GM19238 (cell line): ENCODE results near the gene SIGLEC12.
"Not testable (repeated sequence)": the region's sequence is repeated elsewhere in the genome, so short reads cannot be mapped to it uniquely, and the experiment has no call there.

Experiments used
- DNase-seq: peaks from one replicate; pipeline ENCODE4 v3.0.0; 2011; ENCODE audit warnings: low spot score; ENCODE audit not compliant: insufficient read length

The SIGLEC12 gene

DNA sequence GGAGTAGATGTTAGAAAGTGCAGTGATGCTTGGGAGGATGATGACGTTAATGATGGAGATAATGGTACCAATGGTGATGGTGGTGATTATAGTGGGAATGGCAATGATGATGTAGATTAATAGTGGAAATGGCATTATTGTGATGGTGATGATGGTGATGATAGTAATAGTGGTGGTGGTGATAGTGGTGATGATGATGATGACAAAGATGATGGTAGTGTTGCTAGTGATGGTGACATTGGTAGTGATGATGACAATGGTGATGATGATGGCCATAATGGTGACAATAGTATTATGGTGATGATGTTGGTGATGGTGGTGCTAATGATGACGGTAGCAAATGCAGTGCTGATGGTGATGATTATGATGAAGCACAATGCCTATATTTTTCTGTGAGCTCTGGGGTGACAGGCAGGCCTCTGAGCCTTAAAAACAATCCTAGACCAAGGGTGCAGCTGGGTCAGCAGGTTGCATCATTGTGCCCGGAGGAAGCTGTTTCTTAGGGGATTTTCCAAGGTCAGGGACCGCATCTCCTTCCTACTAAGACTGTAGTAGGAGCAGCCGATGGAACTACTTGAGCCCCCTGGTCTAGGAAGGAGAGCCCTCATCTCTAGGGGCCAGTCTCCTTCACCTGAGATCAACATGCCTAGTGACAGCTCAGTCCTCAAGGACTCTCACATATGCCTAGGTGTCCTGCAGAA, 15.5 kb downstream of the SIGLEC12 start:
- DNase-seq = no peak

DNA sequence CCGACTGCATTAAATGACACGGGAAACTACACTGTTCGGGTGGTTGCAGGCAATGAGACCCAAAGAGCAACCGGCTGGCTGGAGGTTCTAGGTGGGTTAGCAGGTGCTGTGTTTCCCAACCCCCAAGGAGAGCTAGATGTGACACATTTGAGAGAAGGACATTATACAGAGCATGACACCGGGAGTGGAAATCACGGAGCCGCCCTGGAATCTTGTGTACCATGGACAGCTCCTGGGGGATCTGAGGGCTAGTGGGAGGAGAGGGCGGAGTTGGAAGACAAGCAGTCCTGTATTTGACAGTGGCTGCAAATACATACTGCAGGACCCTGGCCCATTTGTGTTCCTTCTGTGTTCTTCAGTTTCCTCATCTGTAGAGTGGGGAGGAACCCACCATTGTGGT, 21.0 kb downstream of the SIGLEC12 start:
- no peak for DNase-seq

DNA sequence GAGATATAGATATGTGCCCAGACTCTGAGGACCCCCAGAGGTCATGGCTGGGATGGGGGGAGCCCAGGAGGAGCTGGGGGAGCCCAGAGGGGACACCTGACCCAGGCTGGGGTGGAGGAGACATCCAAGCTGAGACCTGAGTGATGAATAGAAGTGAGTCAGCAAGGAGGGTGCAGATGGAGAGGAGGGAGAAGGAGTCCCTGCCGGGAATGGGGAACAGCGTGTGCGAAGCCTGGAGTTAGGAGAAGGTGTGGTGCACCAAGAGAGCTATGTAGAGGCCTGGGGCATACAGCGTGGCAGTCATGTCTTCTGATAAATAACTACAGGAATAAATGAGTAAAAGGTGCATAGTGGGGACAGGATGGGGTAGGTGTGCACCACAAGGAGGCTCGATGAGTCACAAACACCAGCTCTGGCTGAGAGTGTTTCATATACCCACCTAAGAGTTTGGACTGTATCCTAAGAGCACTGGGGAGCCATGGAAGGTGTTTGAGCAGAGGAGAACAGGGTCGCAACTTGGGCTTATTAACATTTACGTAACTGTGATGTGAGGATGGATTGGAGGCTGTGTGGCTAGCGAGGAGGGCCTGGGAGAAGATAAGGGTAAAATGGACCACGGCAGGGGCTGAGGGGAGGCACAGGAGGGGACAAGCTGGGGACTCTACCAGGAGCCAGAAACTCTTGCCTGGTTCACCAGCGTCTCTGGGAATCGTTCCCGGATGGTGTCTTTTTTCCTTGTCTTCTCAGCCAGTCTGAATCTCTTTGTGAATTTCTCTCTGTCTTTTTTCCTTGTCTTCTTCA, 21.9 kb downstream of the SIGLEC12 start:
- no peak for DNase-seq

DNA sequence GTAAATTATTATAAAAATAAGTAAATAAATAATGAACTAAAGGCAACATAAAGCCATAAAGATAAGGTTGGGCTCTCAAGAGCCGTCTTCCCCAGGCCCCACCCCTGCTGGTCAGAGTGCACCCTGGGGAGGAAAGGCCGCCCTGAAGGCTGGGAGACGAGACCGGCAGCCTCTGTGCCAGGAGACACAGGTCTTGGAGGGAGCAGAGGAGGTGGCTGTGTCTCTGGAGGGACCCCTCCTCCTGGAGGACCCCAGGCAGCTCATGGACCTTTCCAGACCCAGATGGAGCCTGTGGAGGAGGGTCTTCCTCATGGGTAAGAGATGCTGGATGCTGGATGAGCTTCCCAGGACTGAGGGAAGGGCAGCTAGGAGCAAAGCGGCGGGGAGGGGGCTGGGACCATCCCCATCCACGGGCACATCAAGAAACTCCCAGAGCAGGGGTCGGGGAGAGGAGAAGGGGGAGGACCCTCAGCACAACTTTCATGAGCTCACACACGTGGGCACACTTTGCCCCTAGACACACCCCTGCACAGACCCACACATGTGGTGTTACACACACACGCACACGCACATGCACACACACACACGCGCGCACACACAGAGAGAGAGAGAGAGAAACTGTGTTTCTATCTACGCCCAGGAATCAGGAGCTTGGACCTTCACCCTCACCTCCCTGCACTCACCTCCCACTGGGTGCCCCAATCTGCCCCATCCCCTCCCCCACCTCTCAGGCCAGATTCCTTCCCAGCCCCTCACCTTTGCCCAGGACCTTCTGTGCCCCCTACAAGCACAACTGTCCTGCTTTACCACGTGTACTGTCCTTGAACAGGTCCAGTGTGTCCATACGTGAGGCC, 23.0 kb downstream of the SIGLEC12 start, which contains the start of gene CEACAM18:
TSS of gene CEACAM18 (plus strand) at position 159 of the 854 bp plus-strand sequence.
- no peak for DNase-seq

DNA sequence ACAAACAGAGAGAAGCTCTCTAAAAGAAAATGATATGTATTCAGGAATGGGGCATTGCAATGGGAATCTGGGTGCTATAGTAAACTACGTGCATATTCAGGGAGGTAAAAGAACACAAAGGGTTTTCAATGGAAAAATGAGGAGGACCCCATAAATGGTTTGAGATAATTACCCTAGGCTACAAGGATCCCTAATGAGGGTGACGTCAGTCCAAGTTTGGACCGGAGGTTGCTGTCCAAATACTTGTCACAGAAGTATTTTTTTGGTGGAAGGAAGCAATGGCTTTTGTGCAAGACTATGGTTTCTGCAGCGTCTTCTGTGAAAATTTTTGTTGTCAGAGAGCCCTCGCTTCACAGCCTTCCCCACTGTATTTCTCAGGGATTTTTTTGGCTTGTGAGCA, 24.3 kb downstream of the SIGLEC12 start:
- DNase-seq = no peak

DNA sequence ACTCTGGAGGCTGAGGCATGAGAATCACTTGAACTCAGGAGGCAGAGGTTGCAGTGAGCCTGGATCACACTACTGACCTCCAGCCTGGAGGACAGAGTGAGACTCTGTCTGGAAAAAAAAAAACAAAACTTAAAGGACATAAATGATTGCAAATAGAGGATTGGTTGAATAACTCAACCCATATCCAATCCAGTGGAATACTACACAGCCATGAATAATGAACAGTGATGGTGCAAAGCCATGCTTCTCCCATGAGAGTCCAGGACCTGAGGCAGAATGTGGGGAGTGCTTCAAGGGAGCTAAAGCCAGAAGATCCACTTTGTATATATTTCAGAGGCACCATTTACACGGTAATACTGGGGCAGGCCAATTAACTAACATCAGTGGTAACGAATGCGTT, 25.4 kb downstream of the SIGLEC12 start:
- no peak for DNase-seq

DNA sequence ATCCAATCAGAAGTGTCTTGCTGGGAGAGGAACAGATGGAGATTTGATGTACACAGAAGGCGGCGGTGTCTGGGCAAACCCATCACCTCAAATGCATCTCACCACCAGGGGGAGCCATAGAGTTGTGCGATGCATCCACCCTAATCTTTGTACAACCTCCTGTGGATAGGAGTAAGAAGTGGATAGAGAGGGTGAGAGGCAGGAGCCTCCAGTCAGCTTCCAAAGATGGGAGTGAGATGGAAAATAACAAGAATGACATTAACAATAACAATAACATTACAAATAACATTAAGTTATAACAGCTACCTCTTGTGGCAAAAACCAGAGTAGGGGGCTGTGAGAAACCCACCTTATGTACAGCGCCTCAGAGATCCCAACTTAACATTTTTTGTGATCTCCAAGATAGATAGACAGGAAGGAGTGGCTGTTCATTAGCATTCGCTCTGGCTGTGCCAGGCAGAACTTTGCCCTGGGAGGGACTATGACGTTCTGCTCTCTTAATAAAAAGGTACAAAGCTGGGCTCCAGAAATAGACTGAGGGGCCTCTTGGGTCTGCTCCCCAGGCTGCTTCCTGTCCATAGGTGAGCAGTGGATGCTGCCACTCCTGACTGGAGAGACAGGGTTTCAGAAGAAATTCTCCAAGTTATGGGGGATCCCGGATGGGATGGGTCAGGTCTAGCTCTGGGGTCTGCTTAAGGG, 28.4 kb downstream of the SIGLEC12 start:
- peak; percentile 53 for DNase-seq

DNA sequence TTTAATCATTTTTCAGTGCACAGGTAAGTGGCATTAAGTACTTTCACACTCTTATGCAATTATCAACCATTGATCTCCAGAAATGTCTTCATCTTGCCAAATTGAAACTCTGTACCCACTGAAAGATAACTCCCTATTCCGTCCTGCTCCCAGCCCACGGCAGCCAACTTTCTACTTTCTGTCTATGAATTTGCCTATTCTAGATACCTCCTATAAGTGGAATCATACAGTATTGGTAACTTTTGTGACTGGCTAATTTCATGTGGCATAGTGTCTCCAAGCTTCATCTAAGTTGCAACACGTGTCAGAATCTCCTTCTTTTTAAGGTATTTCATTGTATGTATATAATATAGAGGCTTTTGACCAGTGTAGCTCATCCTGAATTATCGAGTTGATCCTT, 29.0 kb downstream of the SIGLEC12 start:
- DNase-seq = no peak

DNA sequence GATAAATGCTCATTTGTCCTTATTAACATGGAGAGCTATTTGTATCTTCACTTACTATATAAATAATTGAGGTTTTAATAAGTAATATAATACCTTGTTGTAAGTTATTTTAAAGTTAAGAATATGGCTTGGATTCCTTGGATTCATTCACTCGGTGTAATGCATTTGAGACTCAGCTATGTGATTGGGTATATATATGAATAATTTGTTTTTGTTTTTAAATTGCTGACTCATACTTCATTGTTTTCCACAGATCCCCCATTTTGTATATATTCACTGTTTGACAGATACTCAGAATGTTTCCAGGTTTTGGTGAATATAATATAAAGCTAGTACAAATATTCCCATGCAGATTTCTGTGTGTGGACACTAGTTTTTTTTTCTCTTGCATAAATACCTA, 30.1 kb downstream of the SIGLEC12 start:
- no peak for DNase-seq

DNA sequence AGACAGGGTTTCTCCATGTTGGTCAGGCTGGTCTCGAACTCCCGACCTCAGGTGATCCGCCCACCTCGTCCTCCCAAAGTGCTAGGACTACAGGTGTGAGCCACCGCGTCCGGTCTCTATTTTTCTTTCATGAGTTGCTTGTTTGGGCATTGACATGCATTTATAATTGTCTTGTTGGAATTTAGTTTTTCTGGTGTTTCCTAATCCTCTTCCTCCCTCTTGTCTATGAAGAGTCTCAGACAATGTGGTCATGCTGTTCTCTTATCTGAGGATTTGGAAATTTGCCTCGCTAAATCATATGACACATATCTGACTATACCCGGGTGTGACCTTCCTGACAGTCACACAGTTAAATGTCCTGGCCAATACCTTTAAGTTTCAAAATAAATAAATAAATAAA, 30.6 kb downstream of the SIGLEC12 start:
- no peak for DNase-seq

DNA sequence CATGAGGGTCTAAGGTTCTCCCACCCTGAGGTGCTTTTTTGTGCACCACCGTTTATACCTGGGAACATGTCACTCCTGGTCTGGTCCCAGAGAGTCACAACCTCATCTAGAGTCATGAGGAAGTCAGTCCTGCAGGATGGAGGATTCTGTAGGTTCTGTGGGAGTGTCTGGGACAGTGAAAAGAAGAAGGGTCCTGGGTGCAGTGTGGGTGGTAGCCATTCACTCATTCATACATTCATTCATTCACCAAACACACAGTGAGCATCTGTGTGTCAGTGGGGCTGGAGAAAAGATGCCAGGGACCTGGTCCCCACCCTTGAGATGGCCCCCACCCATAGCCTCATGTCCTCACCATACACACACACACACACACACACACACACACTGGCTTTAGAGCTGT, 32.0 kb downstream of the SIGLEC12 start:
- no peak for DNase-seq

DNA sequence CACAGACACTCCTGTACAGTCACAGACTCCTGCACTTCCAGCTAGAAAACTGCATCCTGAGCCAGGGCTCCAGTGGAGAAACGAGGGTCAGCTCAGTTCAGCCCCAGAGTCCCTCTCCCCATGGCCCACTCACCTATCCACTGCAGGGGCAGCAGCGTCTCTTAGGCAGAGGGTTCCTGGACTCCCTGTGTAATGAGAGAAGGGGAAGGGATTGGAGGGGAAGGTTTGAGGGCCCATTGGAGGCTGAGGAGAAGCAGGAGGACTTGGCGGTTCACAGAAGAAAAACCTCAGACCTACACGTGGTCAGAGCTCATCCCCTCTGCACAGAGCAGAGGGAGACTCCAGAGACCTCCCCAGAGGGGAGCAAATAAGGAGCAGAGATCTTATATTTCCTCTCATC, 32.4 kb downstream of the SIGLEC12 start:
- no peak for DNase-seq

DNA sequence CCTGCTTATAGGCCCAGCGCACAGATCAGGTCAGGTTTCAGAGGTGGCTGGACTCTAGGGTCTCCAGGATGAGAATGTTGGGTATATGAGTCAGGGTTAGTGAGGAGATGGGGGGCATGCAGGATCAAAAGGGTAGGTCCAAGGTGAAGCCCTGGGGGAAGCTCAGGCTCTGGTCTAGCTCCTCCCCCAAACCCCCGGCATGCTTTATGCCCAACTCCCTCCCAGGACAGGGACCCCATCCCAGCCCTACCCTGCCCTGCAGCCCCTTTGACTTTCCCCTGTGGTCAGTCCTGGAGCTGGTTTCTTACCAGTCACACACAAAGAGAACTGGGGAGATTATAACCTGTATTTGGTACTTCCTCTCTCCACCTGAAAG, 33.1 kb downstream of the SIGLEC12 start:
- DNase-seq = no peak

DNA sequence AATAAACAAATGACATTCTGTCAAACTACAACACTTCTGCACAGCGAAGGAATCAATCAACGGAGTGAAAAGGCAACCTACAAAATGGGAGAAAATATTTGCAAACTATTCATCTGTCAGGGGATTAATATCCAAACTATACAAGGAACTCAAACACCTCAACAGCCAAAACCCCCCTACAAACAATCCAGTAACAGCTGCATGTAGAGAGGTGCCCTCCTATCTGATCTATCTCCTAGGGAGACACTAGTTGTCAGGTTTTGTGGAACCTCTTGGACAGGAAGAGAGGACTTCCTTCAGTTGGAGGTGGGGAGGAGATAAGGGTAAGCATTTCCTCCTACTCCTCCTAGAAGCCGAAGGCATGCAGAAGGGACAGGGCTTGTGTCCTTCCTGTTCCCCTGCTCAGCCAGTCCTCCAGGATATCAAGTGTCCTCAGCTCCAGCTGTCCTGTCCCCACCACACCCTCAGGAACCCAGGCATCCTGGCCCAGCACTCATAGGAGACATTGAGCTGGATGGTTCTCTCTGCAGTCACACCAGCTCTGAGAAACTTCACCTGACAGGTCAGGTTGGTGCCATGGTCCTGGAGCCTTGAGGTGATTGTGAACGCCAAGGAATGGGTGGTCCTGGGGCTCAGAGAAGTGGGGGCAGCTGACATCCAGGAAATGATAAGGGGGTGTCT, 33.6 kb downstream of the SIGLEC12 start:
- no peak for DNase-seq

DNA sequence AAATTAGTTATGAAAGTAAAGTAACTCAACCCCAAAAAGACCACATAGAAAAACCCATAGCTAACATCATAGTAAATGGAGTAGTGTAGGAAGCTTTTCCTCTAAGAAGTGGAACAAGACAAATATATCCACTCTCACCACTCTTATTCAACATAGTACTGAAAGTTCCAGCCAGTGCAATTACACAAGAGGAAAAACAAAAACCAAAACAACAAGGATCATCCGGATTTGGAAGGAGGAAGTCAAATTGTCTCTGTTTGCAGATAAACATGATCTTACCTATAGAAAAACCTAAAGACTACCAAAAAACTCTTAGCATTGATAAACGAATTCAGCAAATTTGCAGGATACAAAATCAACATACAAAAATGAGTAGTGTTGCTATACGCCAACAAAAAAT, 34.9 kb downstream of the SIGLEC12 start:
- DNase-seq = no peak

DNA sequence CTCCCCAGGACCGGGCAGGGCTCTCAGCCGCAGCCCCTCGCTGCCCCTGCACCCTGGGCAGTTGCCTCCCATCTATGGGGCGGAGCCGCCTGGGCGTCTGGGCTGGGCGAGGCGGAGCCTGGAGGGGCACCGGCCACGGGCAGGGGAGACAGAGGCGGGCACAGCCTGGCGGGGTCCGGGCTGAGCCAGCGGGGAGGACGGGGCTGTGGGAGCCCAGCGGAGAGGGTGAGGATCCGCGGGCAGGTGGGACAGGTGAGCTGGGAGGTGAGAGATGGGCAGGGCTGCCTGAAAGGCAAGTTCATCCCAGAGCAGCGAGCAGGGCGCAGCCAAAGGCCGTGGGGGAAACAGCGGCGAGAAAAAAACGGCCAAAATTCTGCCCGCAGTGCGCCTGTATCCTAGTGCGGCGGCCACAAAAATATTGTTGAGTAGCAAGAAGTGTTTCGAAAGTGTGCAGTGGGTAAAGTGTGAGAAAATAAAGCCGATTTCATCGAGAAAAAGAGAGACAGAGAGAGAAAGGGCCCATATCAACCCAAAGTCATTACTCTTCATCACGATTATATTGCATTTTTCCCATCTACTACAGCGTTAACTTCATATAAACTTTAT, 37.5 kb downstream of the SIGLEC12 start:
- DNase-seq = not testable (repeated sequence)

DNA sequence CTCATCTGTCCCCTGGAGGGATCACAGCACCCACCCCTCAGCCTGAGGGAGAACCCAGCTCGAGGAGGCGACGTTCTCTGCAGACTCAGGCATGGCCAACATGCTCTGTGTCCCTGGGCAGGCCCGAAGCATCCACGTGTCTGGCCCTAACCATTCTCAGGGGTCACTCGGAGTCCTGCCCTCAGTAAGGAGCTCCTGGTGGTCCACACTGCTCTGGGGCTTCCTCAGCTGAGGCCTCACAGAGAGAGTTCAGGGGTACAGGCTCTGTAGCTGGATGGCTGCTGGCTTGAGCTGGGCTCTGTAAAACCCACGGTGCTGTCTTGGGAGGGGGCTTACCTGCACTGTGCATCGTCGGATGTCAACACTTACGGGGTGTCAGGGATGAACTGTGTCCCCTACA, 38.9 kb downstream of the SIGLEC12 start:
- DNase-seq = no peak

DNA sequence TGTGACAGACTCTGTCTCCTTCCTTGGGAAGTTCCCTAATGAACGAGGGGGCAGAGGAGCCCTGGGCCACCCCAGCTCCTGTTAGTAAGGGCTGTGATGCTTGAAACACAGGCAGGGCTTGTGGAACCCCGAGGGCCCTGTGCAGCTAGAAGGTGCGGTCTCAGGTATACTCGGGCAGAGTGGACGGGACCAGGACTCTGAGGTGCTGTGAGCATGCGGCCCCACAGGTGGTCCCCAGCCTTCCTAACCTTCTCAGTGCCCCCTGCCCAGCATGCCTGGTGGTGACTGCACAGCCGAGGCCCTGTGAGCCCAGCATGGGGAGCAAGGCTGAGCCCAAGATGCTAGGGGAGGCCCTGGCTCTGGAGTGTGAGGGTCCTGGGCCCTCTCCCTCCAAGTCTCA, 39.3 kb downstream of the SIGLEC12 start:
- no peak for DNase-seq

DNA sequence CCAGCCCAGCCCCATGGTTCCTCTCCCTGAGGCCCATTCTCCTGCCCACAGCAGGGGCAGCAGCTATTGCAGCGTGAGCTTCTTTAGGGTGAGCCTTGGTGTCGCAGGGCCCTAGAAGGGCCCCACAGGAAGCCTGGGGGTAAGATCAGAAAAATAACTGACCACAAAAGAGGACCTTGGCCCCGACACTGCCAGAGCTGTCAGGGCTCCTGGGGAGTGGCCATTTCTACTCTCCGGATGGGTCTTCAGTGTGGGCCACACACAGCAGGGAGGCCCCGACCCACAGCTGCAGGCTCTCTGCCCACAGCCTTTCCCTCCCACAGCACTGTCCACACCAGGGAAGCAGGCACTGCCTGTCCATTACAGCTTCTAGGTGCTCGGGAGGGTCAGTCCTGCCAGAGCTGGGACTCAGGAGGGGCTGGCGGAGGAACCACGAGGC, 39.9 kb downstream of the SIGLEC12 start:
- no peak for DNase-seq
